Endothelial cell of umbilical vein (primary cell): ENCODE results near the gene PSENEN. TPM values are rescaled to one million over a fixed set of nuclear protein-coding genes. Genes with fewer than 3 reads are reported as not detected.

Experiments used
- BruUV-seq: library from RNA; stranded (reverse); fragments of 400-500 nt; replicated peaks from 2 replicates; lab custom pipeline; 2021; lab: Mats Ljungman, UMichigan
- CTCF ChIA-PET: fragments of 300-600, 350-600 bp; sonication (Branson Sonifier 250); formaldehyde crosslinking; loops from one replicate; lab custom pipeline; 2021; ENCODE audit warnings: antibody characterized with exemption, inconsistent platforms; lab: Charles Lee
- POLR2A ChIA-PET: fragments of 300-600, 350-600 bp; sonication (Branson Sonifier 250); formaldehyde crosslinking; loops from one replicate; lab custom pipeline; 2021; ENCODE audit warnings: antibody characterized with exemption, inconsistent platforms; lab: Charles Lee
- DNase-seq: peaks from one replicate; pipeline ENCODE4 v3.0.0-alpha.2; 2011; ENCODE audit warnings: low read depth, low spot score
- FAIRE-seq: peaks from 2 replicates; lab custom pipeline; 2011; peaks lifted over from hg19 to GRCh38; lab: Jason Lieb, UNC
- H2AFZ ChIP-seq: 2 replicates; pipeline ENCODE4 v1.6.0; 2012; ENCODE audit warnings: low read depth, low read length, control low read depth, inconsistent platforms
- H3K27ac ChIP-seq: 2 replicates; pipeline ENCODE4 v1.5.1; 2011; ENCODE audit warnings: low read depth, mild to moderate bottlenecking, control low read depth, low read length, moderate library complexity; ENCODE audit not compliant: insufficient read depth
- H3K27me3 ChIP-seq, 2 experiments: 2 replicates each; pipeline versions ENCODE4 v1.6.0 to v1.6.1; 2011; ENCODE audit warnings: low read length in 2 of 2, mixed read lengths in 1 of 2; ENCODE audit not compliant: control insufficient read depth in 2 of 2, insufficient read depth in 2 of 2
- H3K36me3 ChIP-seq, 2 experiments: 2 replicates in 1 of 2; 3 replicates in 1 of 2; pipeline ENCODE4 v1.5.1; 2011; ENCODE audit warnings: low read length in 2 of 2, mild to moderate bottlenecking in 1 of 2, moderate library complexity in 1 of 2; ENCODE audit not compliant: control insufficient read depth in 2 of 2, insufficient read depth in 2 of 2; ENCODE audit errors: extremely low read depth in 1 of 2
- H3K4me1 ChIP-seq: 3 replicates; pipeline ENCODE4 v1.5.1; 2011; ENCODE audit warnings: mild to moderate bottlenecking, low read length; ENCODE audit not compliant: control insufficient read depth, insufficient read depth; ENCODE audit errors: extremely low read depth
- H3K4me2 ChIP-seq: 2 replicates; pipeline ENCODE4 v1.6.1; 2011; ENCODE audit warnings: low read length, control low read depth, mixed read lengths; ENCODE audit not compliant: insufficient read depth
- H3K4me3 ChIP-seq, 3 experiments: fragments of 200-600 bp in 1 of 3; sonication (generic), shearing (Covaris generic) in 1 of 3; replicated peaks in 1 of 3; 2 replicates each; pipeline ENCODE4 v1.5.1; 2011 to 2016; ENCODE audit warnings: control low read depth in 3 of 3, low read length in 3 of 3, mild to moderate bottlenecking in 2 of 3, inconsistent platforms in 1 of 3, low read depth in 1 of 3, moderate library complexity in 1 of 3; ENCODE audit not compliant: insufficient read depth in 1 of 3
- H3K79me2 ChIP-seq: 2 replicates; pipeline ENCODE4 v1.6.0; 2012; ENCODE audit warnings: low read length, inconsistent platforms; ENCODE audit not compliant: control insufficient read depth, insufficient read depth
- H3K9ac ChIP-seq: replicated peaks from 2 replicates; pipeline ENCODE3; 2011; ENCODE audit warnings: low read length, control low read depth; ENCODE audit not compliant: insufficient read depth; ENCODE audit errors: extremely low read depth
- H3K9me1 ChIP-seq: replicated peaks from 3 replicates; pipeline ENCODE4 v1.6.0; 2011; ENCODE audit warnings: mild to moderate bottlenecking, low read length; ENCODE audit not compliant: control insufficient read depth, insufficient read depth; ENCODE audit errors: extremely low read depth
- H3K9me3 ChIP-seq: replicated peaks from 2 replicates; pipeline ENCODE4 v1.5.1; 2012; ENCODE audit warnings: low read length, inconsistent platforms; ENCODE audit not compliant: control insufficient read depth, insufficient read depth
- H4K20me1 ChIP-seq: replicated peaks from 2 replicates; pipeline ENCODE3; 2011; ENCODE audit warnings: mild to moderate bottlenecking, low read length; ENCODE audit not compliant: control insufficient read depth, insufficient read depth; ENCODE audit errors: extremely low read depth
- CTCF ChIP-seq, 2 donors: IDR thresholded peaks; 1 replicate in 1 of 2; 2 replicates in 1 of 2; pipeline ENCODE4 v1.5.1; 2011; ENCODE audit warnings: low read length in 2 of 2, mild to moderate bottlenecking in 2 of 2, moderate library complexity in 2 of 2, control low read depth in 1 of 2, inconsistent platforms in 1 of 2, low read depth in 1 of 2; ENCODE audit not compliant: insufficient read depth in 1 of 2; ENCODE audit errors: extremely low read depth in 1 of 2
- FOS ChIP-seq: IDR thresholded peaks from 2 replicates; pipeline ENCODE4 v1.6.1; 2011; ENCODE audit warnings: mild to moderate bottlenecking, low read length, moderate library complexity, borderline replicate concordance; ENCODE audit not compliant: insufficient read depth
- GATA2 ChIP-seq: IDR thresholded peaks from 2 replicates; pipeline ENCODE4 v1.7.0; 2011; ENCODE audit warnings: low read depth, mild to moderate bottlenecking, moderate library complexity, mixed read lengths, low read length; ENCODE audit not compliant: insufficient read length, insufficient read depth
- MAX ChIP-seq: IDR thresholded peaks from 2 replicates; pipeline ENCODE4 v1.6.1; 2011; ENCODE audit not compliant: insufficient read depth, insufficient read length
- dilution Hi-C: fragments of 300-500 bp; cut with MboI; formaldehyde crosslinking; loops from one replicate; pipeline ENCODE4 v1.15.0; 2019; ENCODE audit warnings: low sequenced_read_pairs; ENCODE audit not compliant: extremely low pct_ligation_motif_present
- intact Hi-C: fragments of 100-400 bp; cut with micrococcal nuclease; formaldehyde crosslinking; loops from one replicate; pipeline ENCODE4 v1.10.0; 2022
- polyA plus RNA-seq, 4 experiments: library from polyadenylated mRNA; depleted of rRNA in 3 of 4; stranded (reverse) in 3 of 4; unstranded in 1 of 4; fragments of >200 nt; gene quantifications; 2 replicates each; pipeline versions ENCODE4 v1.2.1 to v1.2.3, GENCODE V29; 2011 to 2012; ENCODE audit warnings: missing spikeins in 1 of 4
- total RNA-seq: library from RNA; stranded (reverse); gene quantifications from 2 replicates; pipeline ENCODE4 v1.2.3, GENCODE V29; 2021

Gene PSENEN
- total and polyA plus RNA-seq, 2 donors (not counting 3 experiments of a cell fraction or from before 2014, with no cell fraction given) = 60.0 to 70.1 TPM

- H3K79me2 ChIP-seq = no peaks in the 10 kb centered on the region
- H3K9ac ChIP-seq = no peak overlapping the region
- H3K27me3 ChIP-seq = no peaks in the 10 kb centered on the region
- H3K9me3 ChIP-seq = no peaks in the 10 kb centered on the region
- BruUV-seq = no TSS peak
- no peak overlapping the region for H3K4me2 ChIP-seq
- H3K4me3 ChIP-seq = no peak overlapping the region
- no peak overlapping the region for H2AFZ ChIP-seq
- no peaks in the 10 kb centered on the region for H4K20me1 ChIP-seq
- DNase-seq (no peak), FAIRE-seq (no peak)
- H3K9me1 ChIP-seq = no peaks in the 10 kb centered on the region
- ChIA-PET CTCF (interaction anchor here (6.8 kb wide), 1 partner anchor 124 kb away, joined by 54 read pairs; no protein-coding TSS in a partner anchor), POLR2A (no interaction called here)
- intact Hi-C loops (no loop called here), dilution Hi-C loops (no loop called here)
- no peaks in the 10 kb centered on the region for H3K36me3 ChIP-seq
- no peak overlapping the region for H3K27ac ChIP-seq
- TF ChIP-seq MAX = no peak
- TF ChIP-seq GATA2 = no peak
- TF ChIP-seq FOS = no peak
- H3K4me1 ChIP-seq = no peaks in the 10 kb centered on the region
These were observed 49.5 kb upstream of the PSENEN start for GRCh38 chr19:35695895-35696422.

- no peak for FAIRE-seq
- no peak overlapping the region for H2AFZ ChIP-seq
- H3K36me3 ChIP-seq = no peaks in the 10 kb centered on the region
- no peaks in the 10 kb centered on the region for H3K4me1 ChIP-seq
- H3K4me2 ChIP-seq = no peak overlapping the region
- H3K9me1 ChIP-seq = no peaks in the 10 kb centered on the region
- intact Hi-C loops = no loop called here
- dilution Hi-C loops = no loop called here
- no peaks in the 10 kb centered on the region for H3K79me2 ChIP-seq
- H3K9ac ChIP-seq = no peak overlapping the region
- no peak for DNase-seq
- H3K4me3 ChIP-seq = no peak overlapping the region
- no peaks in the 10 kb centered on the region for H3K9me3 ChIP-seq
- no TSS peak for BruUV-seq
- H4K20me1 ChIP-seq = no peaks in the 10 kb centered on the region
- H3K27me3 ChIP-seq = no peaks in the 10 kb centered on the region
- POLR2A ChIA-PET = no interaction called here
- CTCF ChIA-PET = interaction anchor here (1.0 to 6.8 kb wide), 3 partner anchors 15 to 123 kb away, joined by 4 to 54 read pairs (median 4); partner anchors contain the start of gene LIN37
- no peak for TF ChIP-seq CTCF (IDR thresholded peaks at IDR 0.05; ENCODE audit: extremely low read depth in 1 of 2, insufficient read depth in 1 of 2, low read depth in 1 of 2, low read length in 2 of 2)
- H3K27ac ChIP-seq = no peak overlapping the region
These were observed 48.6 kb upstream of the PSENEN start for GRCh38 chr19:35696835-35697234.
